Cardiac fibroblast (primary cell): Measurements from ENCODE around the gene ARFIP2.

Experiments used
- DNase-seq, 2 donors: peaks; one replicate each; pipeline versions ENCODE4 v3.0.0 to v3.0.0-alpha.2; 2010; ENCODE audit warnings: low read depth in 2 of 2
- H3K4me3 ChIP-seq, 2 donors: replicated peaks in 1 of 2; 1 replicate in 1 of 2; 2 replicates in 1 of 2; pipeline ENCODE4 v1.5.1; 2011; ENCODE audit warnings: low read depth in 2 of 2, low read length in 2 of 2, mild to moderate bottlenecking in 2 of 2, moderate library complexity in 1 of 2
- CTCF ChIP-seq: IDR thresholded peaks from one replicate; pipeline ENCODE4 v1.5.1; 2011; ENCODE audit warnings: low read depth, mild to moderate bottlenecking, low read length, inconsistent platforms

The ARFIP2 gene

GRCh38 chr11:6448574-6448973, 32.6 kb downstream of the ARFIP2 start:
- TF ChIP-seq CTCF: no peak
- DNase-seq: no peak
- H3K4me3 ChIP-seq: no peak overlapping the region

- H3K4me3 ChIP-seq: no peak overlapping the region
- DNase-seq: peak; percentile 60 to 76
- TF ChIP-seq CTCF: peak; percentile 88
These were observed 37.7 kb downstream of the ARFIP2 start for GRCh38 chr11:6443269-6444003.

- H3K4me3 ChIP-seq: no peak overlapping the region
- no peak for TF ChIP-seq CTCF
- DNase-seq: no peak
These were observed 38.7 kb downstream of the ARFIP2 start for GRCh38 chr11:6442441-6442840.

GRCh38 chr11:6440906-6441358, 40.2 kb downstream of the ARFIP2 start, which contains the start of gene HPX:
Gene HPX, minus strand, starts transcription at chr11:6440987. Its CDS starts 24 bp downstream, at chr11:6440963.
- TF ChIP-seq CTCF: no peak
- DNase-seq: no peak
- H3K4me3 ChIP-seq: no peak within 1 kb of the TSS

- H3K4me3 ChIP-seq: no peak overlapping the region
- peak; percentile 70 to 75 for DNase-seq
- peak; percentile 87 for TF ChIP-seq CTCF
These were observed 42.1 kb downstream of the ARFIP2 start for GRCh38 chr11:6438979-6439571.

- DNase-seq: no peak
- no peak overlapping the region for H3K4me3 ChIP-seq
- no peak for TF ChIP-seq CTCF
These were observed 43.1 kb downstream of the ARFIP2 start for GRCh38 chr11:6437993-6438392.
